Measurements from ENCODE around the gene RICTOR.
"Not testable (repeated sequence)": the region's sequence is repeated elsewhere in the genome, so short reads cannot be mapped to it uniquely, and the experiment has no call there.

The RICTOR gene

DNA sequence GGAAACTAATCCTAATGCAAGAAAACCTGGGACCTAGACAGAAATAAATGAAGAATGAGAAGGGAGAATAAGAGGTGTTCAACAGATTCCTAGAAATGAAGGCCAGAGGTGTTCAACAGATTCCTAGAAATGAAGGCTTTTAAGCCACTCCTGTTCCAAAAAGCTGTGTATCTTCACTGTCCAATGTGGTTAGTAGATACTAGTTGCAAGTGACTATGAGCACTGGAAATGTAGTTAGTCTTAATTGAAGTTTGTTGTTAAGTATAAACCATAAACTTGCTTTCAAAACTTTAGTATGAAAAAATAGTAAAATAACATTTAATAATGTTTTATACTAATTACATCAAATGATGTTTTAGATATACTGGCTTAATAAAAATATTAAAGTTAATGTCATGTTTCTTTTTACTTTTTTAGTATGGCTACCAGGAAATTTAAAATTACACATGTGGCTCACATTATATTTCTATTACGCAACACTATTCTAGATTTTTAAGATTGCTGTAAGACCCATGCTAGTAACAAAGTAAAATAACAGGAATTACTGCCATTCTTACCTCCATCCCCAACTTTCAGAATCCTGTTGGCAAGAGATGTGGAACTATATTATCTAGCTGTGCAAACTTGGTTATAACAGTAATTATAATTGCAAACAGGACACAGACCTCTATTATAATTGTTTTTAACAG, 57.5 kb downstream of the RICTOR start:
- ATAC-seq (no peak), DNase-seq (ENCODE audit: low spot score in 2 of 2) (no peak)
- Mint-ChIP-seq H3K4me3 (no peak overlapping the region), H3K36me3 (peaks cover 44% of the 10 kb centered on the region), H3K4me1 (peaks cover 36% of the 10 kb centered on the region), H3K9me3 (peaks cover 3% of the 10 kb centered on the region), H3K27ac (peak overlapping the region; percentile 16)

GRCh38 chr5:39015743-39016586, 58.2 kb downstream of the RICTOR start:
- Mint-ChIP-seq H3K36me3 (peaks cover 52% of the 10 kb centered on the region), H3K4me3 (no peak overlapping the region), H3K4me1 (peaks cover 30% of the 10 kb centered on the region), H3K27ac (peak overlapping the region; percentile 16), H3K9me3 (peaks cover 3% of the 10 kb centered on the region)
- DNase-seq (ENCODE audit: low spot score in 2 of 2), result no peak
- peak; percentile 90 for ATAC-seq

- DNase-seq (ENCODE audit: low spot score in 2 of 2) (no peak), ATAC-seq (no peak)
- H3K9me3 Mint-ChIP-seq, result peaks cover 6% of the 10 kb centered on the region
- H3K36me3 Mint-ChIP-seq, result peaks cover 45% of the 10 kb centered on the region
- H3K4me3 Mint-ChIP-seq, result no peak overlapping the region
- no peak overlapping the region for H3K27ac Mint-ChIP-seq
- H3K4me1 Mint-ChIP-seq, result peaks cover 33% of the 10 kb centered on the region
These were observed 59.6 kb downstream of the RICTOR start for GRCh38 chr5:39014561-39014960.

- peaks cover 28% of the 10 kb centered on the region for H3K4me1 Mint-ChIP-seq
- no peak overlapping the region for H3K27ac Mint-ChIP-seq
- H3K4me3 Mint-ChIP-seq, result no peak overlapping the region
- DNase-seq (ENCODE audit: low spot score in 2 of 2) (no peak), ATAC-seq (no peak)
- peaks cover 38% of the 10 kb centered on the region for H3K36me3 Mint-ChIP-seq
- peaks cover 6% of the 10 kb centered on the region for H3K9me3 Mint-ChIP-seq
These were observed 60.3 kb downstream of the RICTOR start for GRCh38 chr5:39013938-39014337.

DNA sequence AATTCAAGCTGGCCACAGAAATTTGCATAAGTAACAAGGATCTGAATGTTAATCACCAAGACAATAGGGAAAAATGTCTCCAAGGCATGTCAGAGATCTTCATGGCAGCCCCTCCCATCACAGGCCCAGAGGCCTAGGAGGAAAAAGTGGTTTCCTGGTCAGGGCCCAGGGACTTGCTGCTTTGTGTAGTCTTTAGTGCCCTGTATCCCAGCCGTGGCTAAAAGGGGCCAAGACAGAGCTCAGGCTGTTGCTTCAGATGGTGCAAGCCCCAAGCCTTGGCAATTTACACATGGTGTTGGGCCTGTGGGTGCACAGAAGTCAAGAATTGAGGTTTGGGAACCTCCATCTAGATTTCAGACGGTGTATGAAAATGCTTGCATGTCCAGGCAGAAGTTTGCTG, 63.2 kb downstream of the RICTOR start:
- not testable (repeated sequence) for DNase-seq (ENCODE audit: low spot score in 2 of 2); H3K27ac Mint-ChIP-seq; ATAC-seq; H3K4me3 Mint-ChIP-seq; H3K9me3 Mint-ChIP-seq
- H3K36me3 Mint-ChIP-seq, result peaks cover 26% of the 10 kb centered on the region
- H3K4me1 Mint-ChIP-seq, result peaks cover 15% of the 10 kb centered on the region

DNA sequence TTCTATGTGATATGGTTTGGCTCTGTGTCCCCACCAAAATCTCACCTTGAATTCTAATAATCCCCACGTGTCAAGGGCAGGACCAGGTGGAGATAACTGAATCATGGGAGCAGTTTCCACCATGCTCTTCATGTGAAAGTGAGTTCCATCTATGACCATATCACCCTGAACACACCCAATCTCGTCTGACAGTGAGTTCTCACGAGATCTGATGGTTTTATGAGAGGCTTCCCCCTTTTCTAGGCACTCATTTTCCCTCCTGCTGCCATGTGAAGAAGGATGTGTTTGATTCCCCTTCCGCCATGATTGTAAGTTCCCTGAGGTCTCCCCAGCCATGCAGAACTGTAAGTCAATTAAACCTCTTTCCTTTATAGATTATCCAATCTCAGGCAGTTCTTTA, 64.2 kb downstream of the RICTOR start:
- no peak overlapping the region for H3K27ac Mint-ChIP-seq
- H3K9me3 Mint-ChIP-seq, result peaks cover 6% of the 10 kb centered on the region
- ATAC-seq (no peak), DNase-seq (ENCODE audit: low spot score in 2 of 2) (no peak)
- H3K36me3 Mint-ChIP-seq, result peaks cover 26% of the 10 kb centered on the region
- no peak overlapping the region for H3K4me3 Mint-ChIP-seq
- peaks cover 18% of the 10 kb centered on the region for H3K4me1 Mint-ChIP-seq

GRCh38 chr5:39009280-39009679, 64.9 kb downstream of the RICTOR start:
- H3K9me3 Mint-ChIP-seq, result peaks cover 6% of the 10 kb centered on the region
- DNase-seq (ENCODE audit: low spot score in 2 of 2) (no peak), ATAC-seq (no peak)
- H3K36me3 Mint-ChIP-seq, result peaks cover 26% of the 10 kb centered on the region
- no peak overlapping the region for H3K4me3 Mint-ChIP-seq
- H3K27ac Mint-ChIP-seq, result no peak overlapping the region
- H3K4me1 Mint-ChIP-seq, result peaks cover 21% of the 10 kb centered on the region

DNA sequence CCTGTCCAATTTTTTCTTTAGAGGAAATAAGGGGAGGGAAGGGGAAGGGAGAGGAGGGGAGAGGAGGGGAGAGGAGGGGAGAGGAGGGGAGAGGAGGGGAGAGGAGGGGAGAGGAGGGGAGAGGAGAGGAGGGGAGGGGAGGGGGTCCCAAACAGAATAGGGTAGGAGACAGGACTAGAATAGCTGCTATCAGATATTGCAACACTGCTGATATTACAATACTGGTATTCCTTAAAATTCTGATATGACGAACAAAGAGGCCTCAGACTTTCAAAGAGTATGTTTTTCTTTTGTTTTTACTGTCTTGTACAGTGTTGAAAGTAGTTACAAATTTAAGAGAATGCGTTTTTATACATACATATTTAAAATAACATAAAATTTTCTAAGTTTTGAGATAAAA, 67.5 kb downstream of the RICTOR start:
- ATAC-seq (no peak), DNase-seq (ENCODE audit: low spot score in 2 of 2) (no peak)
- H3K36me3 Mint-ChIP-seq, result peaks cover 28% of the 10 kb centered on the region
- H3K4me1 Mint-ChIP-seq, result peaks cover 27% of the 10 kb centered on the region
- H3K9me3 Mint-ChIP-seq, result peaks cover 3% of the 10 kb centered on the region
- no peak overlapping the region for H3K27ac Mint-ChIP-seq
- no peak overlapping the region for H3K4me3 Mint-ChIP-seq

DNA sequence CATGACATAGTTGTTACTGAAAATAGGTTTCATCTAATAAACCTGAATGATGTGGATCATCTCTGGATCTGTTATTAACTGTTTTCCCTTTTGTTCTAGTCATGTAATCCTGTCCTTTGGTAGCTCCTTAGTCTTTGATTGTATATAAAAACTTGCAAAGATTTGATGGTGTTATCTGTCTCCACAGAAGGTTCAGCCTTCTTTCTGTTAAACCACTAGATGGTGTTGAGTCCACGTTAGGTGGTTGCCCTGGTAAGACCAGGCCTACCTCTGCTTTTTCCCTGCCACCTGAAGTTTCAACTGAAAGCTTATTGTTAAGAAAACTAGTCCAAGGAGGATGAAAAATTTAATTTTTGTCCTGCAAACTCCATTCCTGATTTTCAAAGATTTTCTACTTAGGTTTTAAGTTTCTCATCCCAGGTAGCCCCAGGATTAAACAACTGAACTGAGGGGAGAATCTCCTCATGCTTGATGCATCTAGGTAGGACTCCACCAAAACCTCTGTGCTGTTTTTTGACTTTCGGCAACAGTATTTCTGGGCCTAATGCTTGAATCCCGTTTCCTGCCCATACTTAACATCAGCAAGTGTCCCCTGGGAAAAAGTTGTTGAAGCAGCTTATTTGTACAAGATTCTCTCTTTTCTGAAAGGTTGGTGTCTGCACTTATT, 68.5 kb downstream of the RICTOR start:
- Mint-ChIP-seq H3K4me1 (peaks cover 33% of the 10 kb centered on the region), H3K9me3 (peaks cover 3% of the 10 kb centered on the region), H3K36me3 (peaks cover 24% of the 10 kb centered on the region), H3K4me3 (no peak overlapping the region), H3K27ac (peak overlapping the region; percentile 29)
- DNase-seq (ENCODE audit: low spot score in 2 of 2), result no peak
- no peak for ATAC-seq

DNA sequence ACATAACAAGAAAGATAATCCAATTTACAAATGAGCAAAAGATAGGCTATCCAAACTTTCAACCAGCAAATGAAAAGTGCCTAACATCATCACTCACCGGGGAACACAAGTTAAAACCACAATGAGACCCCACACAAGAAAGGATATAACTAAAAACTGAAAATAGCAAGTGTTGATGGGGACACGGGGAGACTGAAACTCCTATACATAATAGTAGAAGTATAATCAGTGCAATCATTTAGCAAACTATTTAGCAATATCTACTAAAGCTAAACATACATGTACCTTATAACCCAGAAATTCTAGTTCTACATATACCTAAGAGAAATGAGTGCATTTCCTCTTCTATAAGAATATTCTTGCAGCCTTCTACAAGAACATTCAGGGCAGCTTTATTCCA, 72.5 kb downstream of the RICTOR start:
- Mint-ChIP-seq H3K36me3 (peaks cover 48% of the 10 kb centered on the region), H3K4me3 (no peak overlapping the region), H3K9me3 (no peaks in the 10 kb centered on the region), H3K4me1 (peaks cover 42% of the 10 kb centered on the region), H3K27ac (peak overlapping the region; percentile 18)
- ATAC-seq (peak; percentile 55), DNase-seq (ENCODE audit: low spot score in 2 of 2) (no peak)

- H3K4me3 Mint-ChIP-seq, result no peak overlapping the region
- H3K4me1 Mint-ChIP-seq, result peaks cover 30% of the 10 kb centered on the region
- H3K9me3 Mint-ChIP-seq, result no peaks in the 10 kb centered on the region
- peaks cover 61% of the 10 kb centered on the region for H3K36me3 Mint-ChIP-seq
- ATAC-seq (no peak), DNase-seq (ENCODE audit: low spot score in 2 of 2) (no peak)
- H3K27ac Mint-ChIP-seq, result no peak overlapping the region
These were observed 75.2 kb downstream of the RICTOR start for GRCh38 chr5:38999037-38999436.

DNA sequence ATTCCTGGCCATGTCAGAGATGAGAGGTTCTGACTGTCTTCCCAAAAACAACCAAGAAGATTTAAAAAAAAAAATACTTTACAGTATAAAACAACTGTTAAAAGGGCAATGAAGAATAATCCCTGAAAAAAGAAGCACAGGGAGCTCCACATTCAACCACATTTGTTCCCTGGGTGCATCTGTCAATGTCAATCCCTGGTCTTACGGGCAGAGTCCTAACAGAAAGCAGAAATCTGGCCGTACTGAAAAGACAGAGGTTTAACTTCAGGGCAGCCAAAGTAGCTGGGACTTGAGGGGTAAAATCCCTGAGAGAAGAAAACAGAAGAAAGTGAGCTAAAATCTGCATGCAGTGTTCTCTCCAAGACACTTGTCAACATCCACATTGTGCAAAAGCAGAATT, 76.6 kb downstream of the RICTOR start:
- Mint-ChIP-seq H3K4me1 (peaks cover 35% of the 10 kb centered on the region), H3K36me3 (peaks cover 70% of the 10 kb centered on the region), H3K27ac (peak overlapping the region; percentile 33), H3K4me3 (no peak overlapping the region), H3K9me3 (no peaks in the 10 kb centered on the region)
- DNase-seq (ENCODE audit: low spot score in 2 of 2) (no peak), ATAC-seq (no peak)

- Mint-ChIP-seq H3K9me3 (no peaks in the 10 kb centered on the region), H3K27ac (no peak overlapping the region), H3K4me1 (peaks cover 25% of the 10 kb centered on the region), H3K36me3 (peaks cover 69% of the 10 kb centered on the region), H3K4me3 (no peak overlapping the region)
- no peak for ATAC-seq
- no peak for DNase-seq (ENCODE audit: low spot score in 2 of 2)
These were observed 78.1 kb downstream of the RICTOR start for GRCh38 chr5:38996123-38996522.

- Mint-ChIP-seq H3K4me3 (no peak overlapping the region), H3K27ac (no peak overlapping the region), H3K9me3 (peaks cover 2% of the 10 kb centered on the region), H3K4me1 (peaks cover 22% of the 10 kb centered on the region), H3K36me3 (peaks cover 77% of the 10 kb centered on the region)
- ATAC-seq (no peak), DNase-seq (ENCODE audit: low spot score in 2 of 2) (no peak)
These were observed 79.8 kb downstream of the RICTOR start for GRCh38 chr5:38994324-38994927.

Measured in stimulated activated effector memory CD8-positive, alpha-beta T cell treated with anti-CD3 and anti-CD28 coated beads, Interleukin-12 subunit alpha, Interleukin-12 subunit beta, amount 100 ng/mL, for 72 hours (primary cell).